ENCODE data around the gene CHCHD6.

- TF ChIP-seq CREM (CRISPR knock-in tag; IDR thresholded peaks at IDR 0.05) (no peak), USF1 (CRISPR knock-in tag; IDR thresholded peaks at IDR 0.05) (no peak), JUN (CRISPR knock-in tag; IDR thresholded peaks at IDR 0.05) (no peak), GTF2I (CRISPR knock-in tag; conservative IDR thresholded peaks at IDR 0.05) (no peak), USF2 (CRISPR knock-in tag; IDR thresholded peaks at IDR 0.05) (no peak), RELA (CRISPR knock-in tag; IDR thresholded peaks at IDR 0.05; ENCODE audit: borderline replicate concordance) (no peak), E2F4 (CRISPR knock-in tag; IDR thresholded peaks at IDR 0.05; ENCODE audit: borderline replicate concordance, low read depth) (no peak), ELF4 (CRISPR knock-in tag; IDR thresholded peaks at IDR 0.05; ENCODE audit: low read depth) (no peak), CBFB (CRISPR knock-in tag; IDR thresholded peaks at IDR 0.05; ENCODE audit: low read depth) (no peak), FOXP4 (CRISPR knock-in tag; IDR thresholded peaks at IDR 0.05) (no peak), SOX15 (CRISPR knock-in tag; IDR thresholded peaks at IDR 0.05) (no peak)
- TF ChIP-seq, protein P1, sequence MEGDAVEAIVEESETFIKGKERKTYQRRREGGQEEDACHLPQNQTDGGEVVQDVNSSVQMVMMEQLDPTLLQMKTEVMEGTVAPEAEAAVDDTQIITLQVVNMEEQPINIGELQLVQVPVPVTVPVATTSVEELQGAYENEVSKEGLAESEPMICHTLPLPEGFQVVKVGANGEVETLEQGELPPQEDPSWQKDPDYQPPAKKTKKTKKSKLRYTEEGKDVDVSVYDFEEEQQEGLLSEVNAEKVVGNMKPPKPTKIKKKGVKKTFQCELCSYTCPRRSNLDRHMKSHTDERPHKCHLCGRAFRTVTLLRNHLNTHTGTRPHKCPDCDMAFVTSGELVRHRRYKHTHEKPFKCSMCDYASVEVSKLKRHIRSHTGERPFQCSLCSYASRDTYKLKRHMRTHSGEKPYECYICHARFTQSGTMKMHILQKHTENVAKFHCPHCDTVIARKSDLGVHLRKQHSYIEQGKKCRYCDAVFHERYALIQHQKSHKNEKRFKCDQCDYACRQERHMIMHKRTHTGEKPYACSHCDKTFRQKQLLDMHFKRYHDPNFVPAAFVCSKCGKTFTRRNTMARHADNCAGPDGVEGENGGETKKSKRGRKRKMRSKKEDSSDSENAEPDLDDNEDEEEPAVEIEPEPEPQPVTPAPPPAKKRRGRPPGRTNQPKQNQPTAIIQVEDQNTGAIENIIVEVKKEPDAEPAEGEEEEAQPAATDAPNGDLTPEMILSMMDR (IDR thresholded peaks at IDR 0.05): no peak
- TF ChIP-seq, protein P2, sequence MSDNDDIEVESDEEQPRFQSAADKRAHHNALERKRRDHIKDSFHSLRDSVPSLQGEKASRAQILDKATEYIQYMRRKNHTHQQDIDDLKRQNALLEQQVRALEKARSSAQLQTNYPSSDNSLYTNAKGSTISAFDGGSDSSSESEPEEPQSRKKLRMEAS (CRISPR knock-in tag; IDR thresholded peaks at IDR 0.05): no peak
- TF ChIP-seq, protein P3, sequence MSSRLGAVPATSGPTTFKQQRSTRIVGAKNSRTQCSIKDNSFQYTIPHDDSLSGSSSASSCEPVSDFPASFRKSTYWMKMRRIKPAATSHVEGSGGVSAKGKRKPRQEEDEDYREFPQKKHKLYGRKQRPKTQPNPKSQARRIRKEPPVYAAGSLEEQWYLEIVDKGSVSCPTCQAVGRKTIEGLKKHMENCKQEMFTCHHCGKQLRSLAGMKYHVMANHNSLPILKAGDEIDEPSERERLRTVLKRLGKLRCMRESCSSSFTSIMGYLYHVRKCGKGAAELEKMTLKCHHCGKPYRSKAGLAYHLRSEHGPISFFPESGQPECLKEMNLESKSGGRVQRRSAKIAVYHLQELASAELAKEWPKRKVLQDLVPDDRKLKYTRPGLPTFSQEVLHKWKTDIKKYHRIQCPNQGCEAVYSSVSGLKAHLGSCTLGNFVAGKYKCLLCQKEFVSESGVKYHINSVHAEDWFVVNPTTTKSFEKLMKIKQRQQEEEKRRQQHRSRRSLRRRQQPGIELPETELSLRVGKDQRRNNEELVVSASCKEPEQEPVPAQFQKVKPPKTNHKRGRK (CRISPR knock-in tag; IDR thresholded peaks at IDR 0.05; ENCODE audit: borderline replicate concordance): no peak
These were observed 233.5 kb downstream of the CHCHD6 start for GRCh38 chr3:126937533-126937932.

Data from WTC11 (cell line).